Measurements from ENCODE around the gene INTS13.

GRCh38 chr12:26941215-26941594 lies 3.4 kb upstream of the INTS13 start:
- TF ChIP-seq EZH2 (IDR thresholded peaks at IDR 0.05; ENCODE audit: low read depth, low read length, severe bottlenecking) (no peak), POLR2AphosphoS5 (IDR thresholded peaks at IDR 0.05; ENCODE audit: low read depth, low read length) (no peak), POLR2A (IDR thresholded peaks at IDR 0.05; ENCODE audit: control extremely low read depth in 1 of 2, low read depth in 2 of 2, low read length in 2 of 2) (no peak), CTCF (IDR thresholded peaks at IDR 0.05; ENCODE audit: control extremely low read depth in 1 of 3, insufficient read depth in 1 of 3, low read depth in 1 of 3, low read length in 3 of 3) (no peak), EP300 (IDR thresholded peaks at IDR 0.05; ENCODE audit: borderline replicate concordance in 1 of 2, low read depth in 2 of 2, low read length in 2 of 2) (no peak), NRF1 (IDR thresholded peaks at IDR 0.05; ENCODE audit: low read depth, low read length) (no peak), SAP30 (IDR thresholded peaks at IDR 0.05; ENCODE audit: insufficient read depth, insufficient replicate concordance, low read length) (no peak), GTF2F1 (IDR thresholded peaks at IDR 0.05; ENCODE audit: borderline replicate concordance, low read depth, low read length) (no peak), CHD1 (IDR thresholded peaks at IDR 0.05; ENCODE audit: low read depth, low read length) (no peak), RAD21 (IDR thresholded peaks at IDR 0.05 in 1 of 2, conservative IDR thresholded peaks at IDR 0.05 in 1 of 2; ENCODE audit: low read depth in 2 of 2, low read length in 2 of 2) (no peak), SP2 (IDR thresholded peaks at IDR 0.05; ENCODE audit: low read length) (no peak)
